Fibroblast of the aortic adventitia (primary cell): Measurements from ENCODE around the gene TMEM131L. TPM values are rescaled to one million over a fixed set of nuclear protein-coding genes. Genes with fewer than 3 reads are reported as not detected.
A peak's percentile ranks its signal among the peaks of the same experiment; 100 is the strongest.

Source experiments
- DNase-seq: peaks from one replicate; pipeline ENCODE4 v3.0.0-alpha.2; 2010; ENCODE audit warnings: low read depth
- H3K4me3 ChIP-seq: 2 replicates; pipeline ENCODE4 v1.5.1; 2011; ENCODE audit warnings: low read depth, mild to moderate bottlenecking, control low read depth, low read length, moderate library complexity
- total RNA-seq: library from RNA; depleted of rRNA; stranded (reverse); fragments of >200 nt; gene quantifications from 2 replicates; pipeline ENCODE4 v1.2.3, GENCODE V29; 2012; ENCODE audit warnings: low replicate concordance
- TF ChIP-seq, protein P1 (sequence below): IDR thresholded peaks from 2 replicates; pipeline ENCODE4 v1.5.1; 2011; ENCODE audit warnings: mild to moderate bottlenecking, low read length, control low read depth, inconsistent platforms; ENCODE audit not compliant: insufficient read depth

The TMEM131L gene
- total RNA-seq, 1 donor: 10.8 TPM

DNA sequence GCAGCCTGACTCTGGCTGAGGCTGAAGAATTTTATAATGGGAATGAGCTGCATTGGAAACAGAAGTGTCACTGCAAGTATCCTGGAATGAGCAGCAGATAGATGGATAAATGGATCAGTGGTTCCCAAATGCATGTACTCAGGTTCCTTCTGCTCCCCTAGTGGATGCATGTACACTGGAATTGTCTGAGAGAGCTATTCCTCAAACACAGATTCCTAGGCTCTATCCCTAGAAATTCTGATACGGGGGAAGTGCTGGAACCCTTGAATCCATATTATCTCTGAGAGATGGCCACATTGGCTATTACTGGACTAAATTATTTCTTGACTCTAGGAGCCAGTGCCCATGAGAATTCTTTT lies 64.8 kb downstream of the TMEM131L start:
- TF ChIP-seq, protein P1, sequence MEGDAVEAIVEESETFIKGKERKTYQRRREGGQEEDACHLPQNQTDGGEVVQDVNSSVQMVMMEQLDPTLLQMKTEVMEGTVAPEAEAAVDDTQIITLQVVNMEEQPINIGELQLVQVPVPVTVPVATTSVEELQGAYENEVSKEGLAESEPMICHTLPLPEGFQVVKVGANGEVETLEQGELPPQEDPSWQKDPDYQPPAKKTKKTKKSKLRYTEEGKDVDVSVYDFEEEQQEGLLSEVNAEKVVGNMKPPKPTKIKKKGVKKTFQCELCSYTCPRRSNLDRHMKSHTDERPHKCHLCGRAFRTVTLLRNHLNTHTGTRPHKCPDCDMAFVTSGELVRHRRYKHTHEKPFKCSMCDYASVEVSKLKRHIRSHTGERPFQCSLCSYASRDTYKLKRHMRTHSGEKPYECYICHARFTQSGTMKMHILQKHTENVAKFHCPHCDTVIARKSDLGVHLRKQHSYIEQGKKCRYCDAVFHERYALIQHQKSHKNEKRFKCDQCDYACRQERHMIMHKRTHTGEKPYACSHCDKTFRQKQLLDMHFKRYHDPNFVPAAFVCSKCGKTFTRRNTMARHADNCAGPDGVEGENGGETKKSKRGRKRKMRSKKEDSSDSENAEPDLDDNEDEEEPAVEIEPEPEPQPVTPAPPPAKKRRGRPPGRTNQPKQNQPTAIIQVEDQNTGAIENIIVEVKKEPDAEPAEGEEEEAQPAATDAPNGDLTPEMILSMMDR: peak; percentile 36
- DNase-seq: no peak
- H3K4me3 ChIP-seq: no peak overlapping the region

DNA sequence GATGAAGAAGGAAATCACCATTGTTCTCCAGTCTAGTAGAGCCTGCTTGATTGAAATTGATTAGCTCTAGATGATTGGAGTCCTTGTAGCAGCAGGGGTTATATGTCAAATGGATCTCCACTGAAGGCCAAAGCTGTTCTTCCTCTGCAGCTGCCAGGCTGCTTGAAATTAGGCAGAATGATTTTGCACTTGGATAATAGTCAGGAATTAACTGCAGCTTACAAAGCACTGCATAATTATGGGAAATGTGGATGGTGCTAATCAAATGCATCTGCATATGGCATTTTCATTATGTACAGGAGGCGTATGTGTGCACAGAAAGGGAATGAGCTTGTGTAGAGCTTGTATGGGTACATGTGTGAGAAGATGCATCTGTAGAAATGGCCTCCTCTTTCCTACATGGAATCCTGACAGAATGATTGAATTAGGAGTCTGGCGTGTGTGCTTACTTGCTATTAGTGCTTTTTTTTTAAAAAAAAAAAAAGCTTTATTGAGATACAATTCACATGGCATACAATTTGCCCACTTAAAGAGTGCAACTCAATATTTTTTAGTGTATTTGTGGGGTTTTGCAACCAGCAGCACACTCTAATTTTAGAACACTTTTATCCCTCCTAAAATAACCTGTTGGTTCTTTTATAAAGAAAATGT lies 65.9 kb downstream of the TMEM131L start:
- TF ChIP-seq, protein P1: no peak
- H3K4me3 ChIP-seq: no peak overlapping the region
- no peak for DNase-seq

DNA sequence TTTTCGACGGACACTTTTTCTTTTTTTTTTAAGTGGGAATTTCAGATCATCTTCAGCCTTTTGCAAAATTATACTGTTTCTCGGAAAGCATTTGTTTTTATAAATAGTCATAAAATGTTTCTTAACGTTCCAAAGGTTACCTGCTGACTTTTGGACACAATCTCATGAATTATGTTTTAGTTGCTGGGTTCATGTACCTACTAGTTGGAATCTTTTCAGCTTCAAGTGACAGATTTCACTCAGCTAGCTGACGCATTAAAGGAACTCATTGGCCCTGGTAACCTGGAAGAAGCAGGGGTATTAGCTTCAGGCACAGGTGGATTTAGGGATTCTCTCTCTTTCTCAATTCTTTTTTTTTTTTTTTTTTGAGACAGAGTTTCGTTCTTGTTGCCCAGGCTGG lies 66.5 kb downstream of the TMEM131L start:
- TF ChIP-seq, protein P1: no peak
- H3K4me3 ChIP-seq: no peak overlapping the region
- no peak for DNase-seq

DNA sequence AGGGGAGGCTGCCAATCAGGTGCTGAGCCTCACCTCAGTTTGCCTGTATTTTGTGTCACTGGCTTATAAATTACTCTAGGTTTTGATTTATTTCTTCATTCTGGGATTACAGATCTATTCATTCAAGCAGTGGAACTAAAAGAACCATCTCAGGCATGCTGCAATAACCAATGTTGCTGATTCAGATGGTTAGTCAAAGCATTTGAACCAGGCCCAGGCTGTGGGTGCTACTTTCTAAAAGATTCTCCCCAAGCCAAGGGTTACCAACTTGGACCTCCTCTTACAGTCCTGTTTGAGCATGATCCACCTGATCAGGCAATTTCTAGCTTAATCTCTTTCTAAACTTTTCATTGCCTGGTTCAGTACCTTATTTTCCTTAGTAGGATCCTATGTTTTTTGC lies 67.2 kb downstream of the TMEM131L start:
- TF ChIP-seq, protein P1: no peak
- no peak for DNase-seq

DNA sequence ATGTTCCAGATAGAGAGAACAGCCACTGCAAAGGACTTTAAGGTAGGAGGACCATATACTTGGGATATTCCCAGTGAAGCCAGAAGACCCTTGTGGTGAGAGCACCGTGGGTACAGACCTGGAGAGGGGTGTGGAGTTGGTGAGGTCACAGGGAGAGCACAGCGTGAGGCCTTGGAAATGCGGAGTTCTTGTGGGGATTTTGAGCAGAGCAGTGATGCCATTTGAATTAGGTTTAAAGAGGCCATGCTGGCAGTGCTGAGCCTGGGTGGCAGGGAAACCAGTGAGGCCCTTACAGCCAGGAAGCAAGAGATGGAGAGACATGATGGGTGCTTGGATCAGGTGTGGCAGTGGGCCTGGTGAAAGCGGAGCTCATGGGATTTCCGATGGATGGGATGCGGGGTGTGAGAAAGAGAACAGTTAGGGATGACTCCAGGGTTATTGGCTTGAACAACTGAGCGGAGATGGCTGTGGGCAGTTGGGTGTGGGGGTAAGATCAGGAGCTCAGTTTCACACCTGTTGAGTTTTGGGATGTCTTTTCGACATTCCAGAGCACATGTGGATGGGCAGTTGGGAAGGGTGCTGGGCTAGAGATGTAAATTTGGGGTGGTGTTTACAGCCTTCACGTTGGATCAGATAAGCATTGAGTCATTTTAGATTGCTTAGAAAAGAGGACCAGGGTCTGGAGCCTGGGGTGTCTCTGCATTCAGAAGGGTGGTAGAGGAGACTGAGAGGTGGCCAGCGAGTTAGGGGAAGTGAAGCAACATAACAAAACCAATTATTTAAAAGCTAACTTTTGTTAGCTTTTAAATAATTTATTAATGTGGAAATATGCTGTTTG lies 68.9 kb downstream of the TMEM131L start:
- TF ChIP-seq, protein P1: no peak
- no peak overlapping the region for H3K4me3 ChIP-seq

More for the DNA sequence above, 67.2 kb downstream of the TMEM131L start:
- H3K4me3 ChIP-seq: no peak overlapping the region

DNA sequence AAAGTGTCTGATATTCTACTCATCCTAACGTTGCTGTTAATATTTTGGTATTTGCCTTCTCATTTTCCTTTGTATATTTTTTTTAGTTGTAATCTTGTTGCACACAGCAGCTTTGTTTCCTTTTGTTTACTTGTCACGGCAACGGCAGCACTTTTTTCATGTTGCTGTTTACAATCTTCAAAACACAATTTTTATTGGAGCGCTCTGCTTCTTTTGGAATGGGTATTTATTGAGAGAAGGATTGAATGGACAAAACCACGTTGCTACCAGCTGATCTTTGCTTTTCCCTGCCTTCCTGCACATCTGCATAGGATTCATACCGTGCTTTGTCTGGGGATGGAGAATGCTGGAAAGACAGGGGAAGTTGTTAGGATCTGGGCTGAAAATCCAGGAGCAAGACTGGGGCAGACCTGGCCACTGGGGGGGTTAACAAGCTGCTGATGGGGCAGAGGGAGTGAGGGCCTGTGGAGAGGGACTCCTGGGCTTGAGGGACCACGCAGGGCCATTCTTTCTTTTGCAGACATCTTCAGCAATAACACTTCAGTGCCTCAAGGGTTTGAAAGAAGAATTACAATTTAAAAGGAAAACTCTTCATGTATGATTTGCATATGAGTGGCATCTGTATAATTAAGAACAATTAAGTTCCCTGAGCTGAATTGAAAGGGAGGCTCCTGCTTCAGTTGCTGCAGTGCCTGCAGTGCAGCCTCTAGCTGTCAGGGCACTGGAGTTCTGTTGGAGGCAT lies 69.8 kb downstream of the TMEM131L start:
- no peak overlapping the region for H3K4me3 ChIP-seq
- TF ChIP-seq, protein P1: no peak
- DNase-seq: no peak

More for the DNA sequence above, 68.9 kb downstream of the TMEM131L start:
- DNase-seq: no peak
